ENCODE measurements around the gene TAMALIN.

DNA sequence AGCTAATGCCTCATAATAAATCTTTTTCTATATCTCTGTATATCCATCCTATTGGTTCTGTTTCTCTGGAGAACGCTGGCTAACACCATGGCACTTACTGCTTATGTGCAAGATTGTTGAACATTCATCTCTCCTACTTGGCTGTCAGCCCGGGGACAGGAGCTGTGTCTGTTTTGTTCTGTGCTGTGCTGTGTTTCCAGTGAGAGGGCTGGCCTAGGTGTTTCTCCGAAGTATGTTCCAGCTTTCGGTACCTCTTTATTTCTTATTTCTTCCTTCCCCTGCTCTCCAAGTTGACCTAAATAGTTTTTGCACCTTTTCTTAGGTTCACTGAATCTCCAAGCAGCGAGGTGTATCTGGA, 25.7 kb downstream of the TAMALIN start:
- TF ChIP-seq, protein P1, sequence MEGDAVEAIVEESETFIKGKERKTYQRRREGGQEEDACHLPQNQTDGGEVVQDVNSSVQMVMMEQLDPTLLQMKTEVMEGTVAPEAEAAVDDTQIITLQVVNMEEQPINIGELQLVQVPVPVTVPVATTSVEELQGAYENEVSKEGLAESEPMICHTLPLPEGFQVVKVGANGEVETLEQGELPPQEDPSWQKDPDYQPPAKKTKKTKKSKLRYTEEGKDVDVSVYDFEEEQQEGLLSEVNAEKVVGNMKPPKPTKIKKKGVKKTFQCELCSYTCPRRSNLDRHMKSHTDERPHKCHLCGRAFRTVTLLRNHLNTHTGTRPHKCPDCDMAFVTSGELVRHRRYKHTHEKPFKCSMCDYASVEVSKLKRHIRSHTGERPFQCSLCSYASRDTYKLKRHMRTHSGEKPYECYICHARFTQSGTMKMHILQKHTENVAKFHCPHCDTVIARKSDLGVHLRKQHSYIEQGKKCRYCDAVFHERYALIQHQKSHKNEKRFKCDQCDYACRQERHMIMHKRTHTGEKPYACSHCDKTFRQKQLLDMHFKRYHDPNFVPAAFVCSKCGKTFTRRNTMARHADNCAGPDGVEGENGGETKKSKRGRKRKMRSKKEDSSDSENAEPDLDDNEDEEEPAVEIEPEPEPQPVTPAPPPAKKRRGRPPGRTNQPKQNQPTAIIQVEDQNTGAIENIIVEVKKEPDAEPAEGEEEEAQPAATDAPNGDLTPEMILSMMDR (IDR thresholded peaks at IDR 0.05; ENCODE audit: low read depth, low read length, poor library complexity, severe bottlenecking), result no peak
- TF ChIP-seq EZH2phosphoT487 (IDR thresholded peaks at IDR 0.05; ENCODE audit: borderline replicate concordance, low read length), result no peak

All from DOHH2 (cell line).